HCT116 (cell line): ENCODE data around the gene GAL3ST3. TPM values are rescaled to one million over a fixed set of nuclear protein-coding genes. Genes with fewer than 3 reads are reported as not detected.
A peak's percentile ranks its signal among the peaks of the same experiment; 100 is the strongest.

Experiments used
- ATAC-seq: fragments of 200-7000 bp; cut with Tn5 transposase; 2 replicates; pipeline ENCODE4 v1.9.1; 2020; ENCODE audit warnings: mild to moderate bottlenecking, moderate library complexity
- BruUV-seq: library from RNA; stranded (reverse); fragments of 400-500 nt; replicated peaks from 2 replicates; lab custom pipeline; 2021; lab: Mats Ljungman, UMichigan
- CTCF ChIA-PET: fragments of 300-600 bp; sonication (Branson Sonifier 250); formaldehyde crosslinking; loops from one replicate; lab custom pipeline; 2021; ENCODE audit warnings: antibody characterized with exemption; lab: Charles Lee
- POLR2A ChIA-PET: fragments of 300-600, 350-600 bp; sonication (Branson Sonifier 250); formaldehyde crosslinking; loops from one replicate; lab custom pipeline; 2021; ENCODE audit warnings: antibody characterized with exemption; lab: Charles Lee
- RAD21 ChIA-PET, 2 experiments: fragments of 300-600 bp; sonication (Branson Sonifier 250); formaldehyde crosslinking; loops; one replicate each; lab custom pipeline; 2023; ENCODE audit warnings: low total read pairs in 2 of 2; ENCODE audit not compliant: uncharacterized antibody in 2 of 2, unreplicated experiment in 2 of 2, low non-redundant PET in 1 of 2; lab: Charles Lee
- DNase-seq: peaks from one replicate; pipeline ENCODE4 v3.0.0-alpha.2; 2010; ENCODE audit warnings: low read depth, low spot score
- H2AFZ ChIP-seq: fragments of 200-600 bp; shearing (Covaris generic), sonication (generic); 2 replicates; pipeline ENCODE4 v1.6.1; 2017; ENCODE audit warnings: low read depth, mixed run types, mixed read lengths, antibody characterized with exemption, low read length; ENCODE audit not compliant: poor library complexity, severe bottlenecking
- H3K27ac ChIP-seq: 2 replicates; pipeline ENCODE4 v1.5.1; 2012; ENCODE audit warnings: low read depth, low read length
- H3K27me3 ChIP-seq: fragments of 200-600 bp; sonication (generic); 2 replicates; pipeline ENCODE4 v1.6.1; 2016; ENCODE audit warnings: mixed run types, low read length, mixed read lengths; ENCODE audit not compliant: insufficient read depth
- H3K36me3 ChIP-seq, 2 experiments: fragments of 200-500 bp in 1 of 2; fragments of 200-600 bp in 1 of 2; sonication (Bioruptor generic) in 1 of 2; sonication (generic) in 1 of 2; 2 replicates each; pipeline versions ENCODE4 v1.5.1 to v1.6.1; 2014 to 2016; ENCODE audit warnings: low read length in 2 of 2, inconsistent platforms in 1 of 2, mixed read lengths in 1 of 2, mixed run types in 1 of 2; ENCODE audit not compliant: insufficient read depth in 2 of 2, control insufficient read depth in 1 of 2
- H3K4me1 ChIP-seq, 2 experiments: fragments of 200-600 bp in 1 of 2; sonication (generic) in 1 of 2; 2 replicates each; pipeline versions ENCODE4 v1.5.1 to v1.6.1; 2012 to 2017; ENCODE audit warnings: low read length in 2 of 2, inconsistent platforms in 1 of 2, mild to moderate bottlenecking in 1 of 2, mixed read lengths in 1 of 2, mixed run types in 1 of 2, moderate library complexity in 1 of 2; ENCODE audit not compliant: insufficient read depth in 2 of 2, control insufficient read depth in 1 of 2
- H3K4me2 ChIP-seq: fragments of 200-600 bp; sonication (generic); 2 replicates; pipeline ENCODE4 v1.6.1; 2017; ENCODE audit warnings: mixed run types, low read length, mixed read lengths
- H3K4me3 ChIP-seq, 2 experiments: fragments of 200-600 bp in 1 of 2; sonication (generic) in 1 of 2; replicated peaks in 1 of 2; 2 replicates each; pipeline ENCODE4 v1.5.1; 2011 to 2016; ENCODE audit warnings: low read length in 2 of 2, control low read depth in 1 of 2, low read depth in 1 of 2, mild to moderate bottlenecking in 1 of 2, mixed read lengths in 1 of 2, mixed run types in 1 of 2
- H3K79me2 ChIP-seq: fragments of 200-600 bp; sonication (generic); 2 replicates; pipeline ENCODE4 v1.6.1; 2017; ENCODE audit warnings: mild to moderate bottlenecking, mixed run types, low read length, moderate library complexity, mixed read lengths; ENCODE audit not compliant: insufficient read depth
- H3K9ac ChIP-seq: fragments of 200-600 bp; sonication (generic); 2 replicates; pipeline ENCODE4 v1.6.1; 2016; ENCODE audit warnings: low read length, mixed read lengths
- H3K9me2 ChIP-seq: fragments of 200-600 bp; sonication (generic), shearing (Covaris generic); 2 replicates; pipeline ENCODE4 v1.6.1; 2017; ENCODE audit warnings: mixed run types, mild to moderate bottlenecking, moderate library complexity; ENCODE audit not compliant: insufficient read depth
- H3K9me3 ChIP-seq, 2 experiments: fragments of 200-500 bp in 1 of 2; fragments of 200-600 bp in 1 of 2; sonication (Bioruptor generic) in 1 of 2; sonication (generic) in 1 of 2; 2 replicates each; pipeline ENCODE4 v1.6.1; 2014 to 2017; ENCODE audit warnings: low read length in 2 of 2, mixed read lengths in 2 of 2, inconsistent platforms in 1 of 2, low read depth in 1 of 2, mild to moderate bottlenecking in 1 of 2, mixed run types in 1 of 2, moderate library complexity in 1 of 2; ENCODE audit not compliant: control insufficient read depth in 1 of 2, insufficient read depth in 1 of 2
- H4K20me1 ChIP-seq: fragments of 200-600 bp; sonication (generic), shearing (Covaris generic); 2 replicates; pipeline ENCODE4 v1.6.1; 2017; ENCODE audit warnings: mixed run types, mild to moderate bottlenecking, moderate library complexity; ENCODE audit not compliant: insufficient read depth
- CEBPB ChIP-seq: IDR thresholded peaks from 2 replicates; pipeline ENCODE4 v1.6.1; 2012; ENCODE audit warnings: low read depth
- EZH2 ChIP-seq: fragments of 200-600 bp; sonication (generic); IDR thresholded peaks from 2 replicates; pipeline ENCODE4 v1.6.1; 2017; ENCODE audit warnings: antibody characterized with exemption, mixed run types
- EZH2phosphoT487 ChIP-seq: fragments of 200-600 bp; IDR thresholded peaks from 2 replicates; pipeline ENCODE4 v1.6.1; 2018; ENCODE audit warnings: antibody characterized with exemption, borderline replicate concordance
- FOSL1 ChIP-seq: IDR thresholded peaks from 2 replicates; pipeline ENCODE4 v1.6.1; 2012; ENCODE audit warnings: low read depth
- POLR2A ChIP-seq: IDR thresholded peaks from 2 replicates; pipeline ENCODE4 v1.7.0; 2011; ENCODE audit warnings: borderline replicate concordance; ENCODE audit not compliant: insufficient read depth, insufficient read length; ENCODE audit errors: extremely low read depth
- SIN3A ChIP-seq: IDR thresholded peaks from 2 replicates; pipeline ENCODE4 v1.6.1; 2012; ENCODE audit warnings: low read depth
- SP1 ChIP-seq: IDR thresholded peaks from 2 replicates; pipeline ENCODE4 v1.6.1; 2012; ENCODE audit warnings: low read depth
- YY1 ChIP-seq: IDR thresholded peaks from 2 replicates; pipeline ENCODE4 v1.6.1; 2011; ENCODE audit warnings: low read length, low read depth, moderate library complexity, mild to moderate bottlenecking; ENCODE audit not compliant: insufficient replicate concordance; ENCODE audit errors: extremely low read depth
- ZFX ChIP-seq: fragments of 450-650 bp; IDR thresholded peaks from 2 replicates; pipeline ENCODE4 v1.6.1; 2017
- ZNF274 ChIP-seq: fragments of 200-500 bp; sonication (Bioruptor generic); IDR thresholded peaks from 2 replicates; pipeline ENCODE4 v1.6.1; 2014; ENCODE audit warnings: mild to moderate bottlenecking, low read depth, low read length, inconsistent platforms
- intact Hi-C: fragments of 100-400 bp; cut with micrococcal nuclease; formaldehyde crosslinking; loops from 2 replicates; pipeline ENCODE4 v1.10.0; 2022
- total RNA-seq: library from RNA; stranded (reverse); gene quantifications from one replicate; pipeline ENCODE4 v1.2.1, GENCODE V29; 2021; ENCODE audit not compliant: unreplicated experiment
- TF ChIP-seq, protein P1 (sequence below): IDR thresholded peaks from 2 replicates; pipeline ENCODE4 v1.6.1; 2012
- TF ChIP-seq, protein P2 (sequence below): IDR thresholded peaks from 2 replicates; pipeline ENCODE4 v1.6.1; 2012
- TF ChIP-seq, protein P3 (sequence below), 3 experiments: fragments of 200-600 bp in 1 of 3; sonication (generic) in 1 of 3; IDR thresholded peaks in 2 of 3; conservative IDR thresholded peaks in 1 of 3; 2 replicates each; pipeline ENCODE4 v1.5.1; 2012 to 2017; ENCODE audit warnings: low read depth in 2 of 3, low read length in 2 of 3, antibody characterized with exemption in 1 of 3, borderline replicate concordance in 1 of 3, control low read depth in 1 of 3, mild to moderate bottlenecking in 1 of 3, mixed read lengths in 1 of 3, mixed run types in 1 of 3, moderate library complexity in 1 of 3; ENCODE audit not compliant: insufficient read depth in 1 of 3

The GAL3ST3 gene
- total RNA-seq, 1 experiment from 2014 or later, result not detected

DNA sequence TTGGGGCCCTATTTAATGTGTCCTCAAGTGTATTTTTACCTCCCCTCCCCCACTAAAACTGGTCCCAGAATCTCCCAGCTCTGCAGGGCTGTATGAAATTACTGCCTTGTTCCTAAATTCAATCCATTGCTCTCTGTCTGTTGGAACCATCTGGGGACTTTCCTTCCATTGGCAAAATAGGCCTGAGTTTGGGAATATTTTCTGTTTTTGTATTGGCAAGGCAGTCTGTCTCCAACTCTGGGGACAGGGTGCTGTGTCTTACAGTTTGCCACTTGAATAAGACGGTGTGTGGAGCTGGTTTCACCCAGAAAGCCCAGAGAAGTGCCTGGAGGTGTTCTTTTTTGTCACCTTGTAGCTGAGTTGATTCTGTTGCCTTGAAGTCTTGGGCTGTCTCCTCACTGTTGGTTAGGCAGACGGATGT is 22.4 kb upstream of the GAL3ST3 start:
- peaks cover 38% of the 10 kb centered on the region for H3K79me2 ChIP-seq
- peak overlapping the region; percentile 88 for H3K4me2 ChIP-seq
- TF ChIP-seq ZNF274 (no peak), ZFX (no peak), EZH2 (no peak), EZH2phosphoT487 (no peak), SP1 (no peak), CEBPB (no peak), POLR2A (no peak), FOSL1 (no peak), YY1 (no peak), SIN3A (no peak)
- TF ChIP-seq, protein P1, sequence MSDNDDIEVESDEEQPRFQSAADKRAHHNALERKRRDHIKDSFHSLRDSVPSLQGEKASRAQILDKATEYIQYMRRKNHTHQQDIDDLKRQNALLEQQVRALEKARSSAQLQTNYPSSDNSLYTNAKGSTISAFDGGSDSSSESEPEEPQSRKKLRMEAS, result no peak
- TF ChIP-seq, protein P2, sequence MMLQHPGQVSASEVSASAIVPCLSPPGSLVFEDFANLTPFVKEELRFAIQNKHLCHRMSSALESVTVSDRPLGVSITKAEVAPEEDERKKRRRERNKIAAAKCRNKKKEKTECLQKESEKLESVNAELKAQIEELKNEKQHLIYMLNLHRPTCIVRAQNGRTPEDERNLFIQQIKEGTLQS, result no peak
- TF ChIP-seq, protein P3, sequence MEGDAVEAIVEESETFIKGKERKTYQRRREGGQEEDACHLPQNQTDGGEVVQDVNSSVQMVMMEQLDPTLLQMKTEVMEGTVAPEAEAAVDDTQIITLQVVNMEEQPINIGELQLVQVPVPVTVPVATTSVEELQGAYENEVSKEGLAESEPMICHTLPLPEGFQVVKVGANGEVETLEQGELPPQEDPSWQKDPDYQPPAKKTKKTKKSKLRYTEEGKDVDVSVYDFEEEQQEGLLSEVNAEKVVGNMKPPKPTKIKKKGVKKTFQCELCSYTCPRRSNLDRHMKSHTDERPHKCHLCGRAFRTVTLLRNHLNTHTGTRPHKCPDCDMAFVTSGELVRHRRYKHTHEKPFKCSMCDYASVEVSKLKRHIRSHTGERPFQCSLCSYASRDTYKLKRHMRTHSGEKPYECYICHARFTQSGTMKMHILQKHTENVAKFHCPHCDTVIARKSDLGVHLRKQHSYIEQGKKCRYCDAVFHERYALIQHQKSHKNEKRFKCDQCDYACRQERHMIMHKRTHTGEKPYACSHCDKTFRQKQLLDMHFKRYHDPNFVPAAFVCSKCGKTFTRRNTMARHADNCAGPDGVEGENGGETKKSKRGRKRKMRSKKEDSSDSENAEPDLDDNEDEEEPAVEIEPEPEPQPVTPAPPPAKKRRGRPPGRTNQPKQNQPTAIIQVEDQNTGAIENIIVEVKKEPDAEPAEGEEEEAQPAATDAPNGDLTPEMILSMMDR (IDR thresholded peaks at IDR 0.05 in 2 of 3, conservative IDR thresholded peaks at IDR 0.05 in 1 of 3; ENCODE audit: borderline replicate concordance in 1 of 3, insufficient read depth in 1 of 3, low read depth in 2 of 3, low read length in 2 of 3), result no peak
- H3K4me3 ChIP-seq, result peak overlapping the region; percentile 69 to 70
- DNase-seq, result no peak
- H3K9me2 ChIP-seq, result no peaks in the 10 kb centered on the region
- ChIA-PET CTCF (interaction anchor here (1.1 kb wide), 1 partner anchor 10 kb away, joined by 4 read pairs; no protein-coding TSS in a partner anchor), POLR2A (no interaction called here), RAD21 (interaction anchor here (0.6 to 0.7 kb wide), 2 partner anchors 13 to 64 kb away, joined by 3 read pairs; no protein-coding TSS in a partner anchor)
- H4K20me1 ChIP-seq, result no peaks in the 10 kb centered on the region
- H3K27me3 ChIP-seq, result no peaks in the 10 kb centered on the region
- ATAC-seq, result no peak
- H3K9me3 ChIP-seq, result no peaks in the 10 kb centered on the region
- peaks cover 13 to 26% of the 10 kb centered on the region in 2 experiments; a peak in 2 of 4 replicates for H3K36me3 ChIP-seq
- intact Hi-C loops, result no loop called here
- BruUV-seq, result no TSS peak
- peak overlapping the region; percentile 89; the same call in 1 of the 2 replicates for H3K27ac ChIP-seq
- H3K4me1 ChIP-seq, result peaks cover 10 to 21% of the 10 kb centered on the region in 2 experiments
- H3K9ac ChIP-seq, result peak overlapping the region; percentile 74
- H2AFZ ChIP-seq, result no peak overlapping the region
